K562 (cell line): ENCODE data around the gene CCNL1.

Source experiments
- ARNT ChIP-seq, 2 experiments: fragments of 450-650 bp; IDR thresholded peaks; 2 replicates each; pipeline ENCODE4 v1.6.1; 2016; ENCODE audit warnings: mild to moderate bottlenecking in 1 of 2
- CTCF ChIP-seq, 3 experiments: IDR thresholded peaks in 2 of 3; conservative IDR thresholded peaks in 1 of 3; 2 replicates each; pipeline ENCODE4 v1.5.1; 2011 to 2012; ENCODE audit warnings: low read length in 3 of 3, mild to moderate bottlenecking in 3 of 3, control low read depth in 2 of 3, improper control_type of control experiment in 1 of 3, inconsistent platforms in 1 of 3, low read depth in 1 of 3, mixed read lengths in 1 of 3, moderate library complexity in 1 of 3; ENCODE audit not compliant: insufficient read depth in 2 of 3
- GABPA ChIP-seq: fragments of 200-800 bp; sonication (Bioruptor generic); conservative IDR thresholded peaks from 2 replicates; pipeline ENCODE4 v1.6.1; 2016; ENCODE audit warnings: low read depth, missing genetic modification characterization, missing compliant biosample characterization
- GTF2F1 ChIP-seq: IDR thresholded peaks from 2 replicates; pipeline ENCODE4 v1.6.1; 2011; ENCODE audit warnings: low read depth, low read length, improper control_type of control experiment
- HDAC6 ChIP-seq: IDR thresholded peaks from 2 replicates; pipeline ENCODE4 v1.6.1; 2012; ENCODE audit warnings: low read depth, mild to moderate bottlenecking, control low read depth, inconsistent platforms, low read length, moderate library complexity
- SP1 ChIP-seq: sonication (generic); formaldehyde crosslinking; IDR thresholded peaks from 2 replicates; pipeline ENCODE4 v1.8.1; 2022; ENCODE audit warnings: mild to moderate bottlenecking, missing genetic modification reagents
- ZBTB17 ChIP-seq: fragments of 450-650 bp; formaldehyde crosslinking; IDR thresholded peaks from 2 replicates; pipeline ENCODE4 v1.4.0; 2020; ENCODE audit warnings: mild to moderate bottlenecking

DNA sequence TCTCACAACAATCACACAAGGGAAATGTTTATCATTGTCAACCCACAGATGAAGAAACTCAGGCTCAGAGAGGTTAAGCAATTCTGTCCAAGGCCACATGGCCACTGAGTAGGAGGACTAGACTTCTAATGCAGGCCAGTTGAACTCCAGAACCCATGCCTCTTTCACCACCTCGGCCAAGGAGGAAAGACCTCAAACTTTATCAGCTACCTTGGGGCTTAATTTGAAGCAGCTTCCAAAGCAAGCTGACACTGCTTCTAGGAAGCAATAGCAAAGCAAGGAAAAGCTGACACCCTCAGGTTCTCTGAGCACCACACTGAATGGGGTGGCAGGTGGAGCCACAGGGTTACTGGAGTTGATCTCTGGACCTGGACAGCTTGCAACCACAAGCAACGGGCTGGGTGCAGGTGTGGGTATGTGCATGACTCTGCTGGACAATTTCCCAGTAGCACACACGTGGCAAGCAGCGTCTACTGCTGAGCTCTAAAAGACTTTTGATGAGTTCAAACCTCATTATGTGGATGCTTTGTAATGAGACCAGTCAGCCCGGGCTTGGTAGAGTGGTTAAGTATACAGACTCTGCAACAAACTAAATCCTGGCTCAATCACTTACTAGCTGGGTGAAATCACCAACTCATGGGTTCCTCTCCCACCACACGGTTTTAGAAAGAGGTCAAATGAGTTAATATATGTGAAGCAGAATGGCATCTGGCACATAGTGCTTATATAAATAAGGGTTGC lies 23.1 kb downstream of the CCNL1 start:
- TF ChIP-seq HDAC6 (no peak), ZBTB17 (no peak), CTCF (IDR thresholded peaks at IDR 0.05 in 2 of 3, conservative IDR thresholded peaks at IDR 0.05 in 1 of 3; ENCODE audit: insufficient read depth in 2 of 3, low read depth in 1 of 3, low read length in 3 of 3) (no peak), SP1 (no peak), ARNT (IDR thresholded peaks at IDR 0.05) (no peak), GABPA (no peak), GTF2F1 (no peak)
